HEK293 (cell line): ENCODE measurements around the gene UPK3BL2.
"Not testable (repeated sequence)": the region's sequence is repeated elsewhere in the genome, so short reads cannot be mapped to it uniquely, and the experiment has no call there.

Experiments
- CTCF ChIP-seq: fragments of 450-650 bp; formaldehyde crosslinking; IDR thresholded peaks from 2 replicates; pipeline ENCODE4 v1.5.1; 2016; ENCODE audit warnings: missing biosample characterization, missing genetic modification characterization
- PBX3 ChIP-seq: sonication (generic); formaldehyde crosslinking; IDR thresholded peaks from 2 replicates; pipeline ENCODE4 v1.8.1; 2022; ENCODE audit warnings: mild to moderate bottlenecking, moderate library complexity, missing genetic modification reagents
- PRDM10 ChIP-seq: fragments of 450-650 bp; formaldehyde crosslinking; IDR thresholded peaks from 2 replicates; pipeline ENCODE4 v1.5.1; 2016; ENCODE audit warnings: missing biosample characterization, missing genetic modification characterization
- YY1 ChIP-seq: fragments of 450-650 bp; formaldehyde crosslinking; IDR thresholded peaks from 2 replicates; pipeline ENCODE4 v1.5.1; 2018; ENCODE audit warnings: missing biosample characterization, missing genetic modification characterization
- ZNF362 ChIP-seq: fragments of 450-650 bp; formaldehyde crosslinking; IDR thresholded peaks from 2 replicates; pipeline ENCODE4 v1.5.1; 2016; ENCODE audit warnings: missing biosample characterization, missing genetic modification characterization
- ZNF610 ChIP-seq: fragments of 450-650 bp; formaldehyde crosslinking; IDR thresholded peaks from 2 replicates; pipeline ENCODE4 v1.5.1; 2016; ENCODE audit warnings: missing biosample characterization, missing genetic modification characterization, borderline replicate concordance
- ZNF776 ChIP-seq: fragments of 450-650 bp; formaldehyde crosslinking; IDR thresholded peaks from 2 replicates; pipeline ENCODE4 v1.5.0; 2017; ENCODE audit warnings: missing biosample characterization, missing genetic modification characterization, borderline replicate concordance

DNA sequence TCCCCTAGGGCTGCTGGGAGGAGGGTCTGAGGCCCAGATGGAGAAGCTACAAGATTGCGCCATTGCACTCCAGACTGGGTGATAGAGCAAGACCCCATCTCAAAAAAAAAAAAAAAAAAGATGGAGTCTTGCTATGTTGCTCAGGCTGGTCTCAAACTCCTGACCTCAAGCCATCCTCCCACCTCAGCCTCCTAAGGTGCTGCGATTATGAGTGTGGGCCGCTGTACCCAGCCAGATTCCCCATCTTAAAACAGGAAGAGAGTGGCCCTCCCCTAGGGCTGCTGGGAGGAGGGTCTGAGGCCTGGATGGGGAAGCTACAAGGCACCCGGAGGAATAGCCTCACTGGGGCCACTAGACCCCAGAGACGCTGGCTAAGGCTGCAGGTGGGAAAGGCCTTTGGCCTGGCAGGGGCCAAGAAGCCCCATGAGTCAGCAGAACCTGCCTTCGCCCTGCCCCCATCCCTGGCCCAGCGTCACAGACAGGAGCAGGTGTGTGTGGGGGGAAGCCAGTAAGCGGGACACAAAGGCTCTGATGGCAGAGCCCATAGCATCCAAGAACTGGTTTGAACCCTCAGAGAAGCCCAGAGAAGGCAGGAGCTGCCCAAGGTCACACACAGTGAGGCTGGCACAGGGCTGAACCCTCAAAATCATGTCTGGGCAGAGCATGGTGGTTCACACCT, 35.9 kb downstream of the UPK3BL2 start:
- not testable (repeated sequence) for TF ChIP-seq PBX3 (CRISPR knock-in tag); ZNF610 (tag by site-specific recombination); PRDM10 (tag by site-specific recombination); ZNF362; CTCF; ZNF776 (tag by site-specific recombination); YY1 (tag by site-specific recombination)
